HepG2 (cell line): Measurements from ENCODE around the gene RNASE7. TPM values are rescaled to one million over a fixed set of nuclear protein-coding genes. Genes with fewer than 3 reads are reported as not detected.

Experiments
- CBFB ChIP-seq: sonication (generic); formaldehyde crosslinking; IDR thresholded peaks from 2 replicates; pipeline ENCODE4 v1.4.0; 2020; ENCODE audit warnings: missing genetic modification reagents
- CEBPG ChIP-seq: IDR thresholded peaks from 2 replicates; pipeline ENCODE4 v1.6.1; 2016
- ERF ChIP-seq: IDR thresholded peaks from 2 replicates; pipeline ENCODE4 v1.6.1; 2018; ENCODE audit warnings: missing biosample characterization, missing genetic modification reagents
- ETV5 ChIP-seq: IDR thresholded peaks from 2 replicates; pipeline ENCODE4 v1.6.1; 2018; ENCODE audit warnings: missing biosample characterization, missing genetic modification reagents, inconsistent platforms, borderline replicate concordance
- FOXJ3 ChIP-seq: sonication (generic); formaldehyde crosslinking; IDR thresholded peaks from 2 replicates; pipeline ENCODE4 v1.4.0; 2020; ENCODE audit warnings: missing genetic modification reagents, mild to moderate bottlenecking, borderline replicate concordance
- HMGA1 ChIP-seq: sonication (generic); formaldehyde crosslinking; conservative IDR thresholded peaks from 2 replicates; pipeline ENCODE4 v1.4.0; 2020; ENCODE audit warnings: missing genetic modification reagents
- HNRNPL ChIP-seq: fragments of 200-400 bp; formaldehyde crosslinking; IDR thresholded peaks from 2 replicates; pipeline ENCODE4 v1.6.1; 2017; ENCODE audit warnings: mild to moderate bottlenecking, low read depth, low read length
- HOXD1 ChIP-seq: sonication (generic); formaldehyde crosslinking; IDR thresholded peaks from 2 replicates; pipeline ENCODE4 v1.5.0; 2020; ENCODE audit warnings: missing genetic modification reagents
- NR2C2 ChIP-seq: sonication (generic); formaldehyde crosslinking; IDR thresholded peaks from 2 replicates; pipeline ENCODE4 v1.4.0; 2020; ENCODE audit warnings: missing genetic modification reagents, mild to moderate bottlenecking, moderate library complexity, borderline replicate concordance
- PAF1 ChIP-seq: IDR thresholded peaks from 2 replicates; pipeline ENCODE4 v1.6.1; 2016; ENCODE audit warnings: missing genetic modification reagents, missing compliant biosample characterization
- RBM39 ChIP-seq: fragments of 200-400 bp; formaldehyde crosslinking; IDR thresholded peaks from one replicate; pipeline ENCODE4 v1.6.1; 2018; ENCODE audit warnings: antibody characterized with exemption, mild to moderate bottlenecking, low read depth, low read length; ENCODE audit not compliant: poor library complexity, severe bottlenecking
- ZMYM4 ChIP-seq: sonication (generic); formaldehyde crosslinking; IDR thresholded peaks from 2 replicates; pipeline ENCODE4 v1.8.1; 2023; ENCODE audit warnings: mild to moderate bottlenecking, missing genetic modification reagents
- ZNF44 ChIP-seq: sonication (generic); formaldehyde crosslinking; IDR thresholded peaks from 2 replicates; pipeline ENCODE4 v1.5.1; 2020; ENCODE audit warnings: mild to moderate bottlenecking, missing genetic modification reagents
- ZNF496 ChIP-seq: sonication (generic); formaldehyde crosslinking; IDR thresholded peaks from 2 replicates; pipeline ENCODE4 v1.8.1; 2023; ENCODE audit warnings: mild to moderate bottlenecking, moderate library complexity, missing genetic modification reagents; ENCODE audit not compliant: insufficient replicate concordance
- ZNF543 ChIP-seq: sonication (generic); formaldehyde crosslinking; IDR thresholded peaks from 2 replicates; pipeline ENCODE4 v1.4.0; 2020; ENCODE audit warnings: mild to moderate bottlenecking, missing genetic modification reagents
- polyA plus RNA-seq, 8 experiments: library from polyadenylated mRNA; depleted of rRNA in 3 of 8; stranded (reverse) in 7 of 8; unstranded in 1 of 8; fragments of >200 nt; fragmentation: Illumina TruSeq in 4 of 8; extraction: Trizol in 4 of 8; gene quantifications; 2 replicates each; pipeline versions ENCODE4 v1.2.1 to v1.2.3, GENCODE V29; 2011 to 2016; ENCODE audit warnings: low read depth in 4 of 8, missing spikeins in 1 of 8, mixed read lengths in 1 of 8; ENCODE audit not compliant: insufficient read depth in 1 of 8
- total RNA-seq, 5 experiments: library from RNA; depleted of rRNA; stranded (reverse); fragments of >200 nt; fragmentation: Illumina TruSeq; extraction: Trizol; gene quantifications; 2 replicates each; pipeline ENCODE4 v1.2.3, GENCODE V29; 2016; ENCODE audit warnings: low read depth in 1 of 5
- TF ChIP-seq, protein P1 (sequence below): sonication (generic); formaldehyde crosslinking; IDR thresholded peaks from 2 replicates; pipeline ENCODE4 v1.8.0; 2022; ENCODE audit warnings: mild to moderate bottlenecking, missing genetic modification reagents, moderate library complexity
- TF ChIP-seq, protein P2 (sequence below): sonication (generic); formaldehyde crosslinking; IDR thresholded peaks from 2 replicates; pipeline ENCODE4 v1.4.0; 2020; ENCODE audit warnings: missing genetic modification reagents, borderline replicate concordance
- TF ChIP-seq, protein P3 (sequence below): sonication (generic); formaldehyde crosslinking; IDR thresholded peaks from 2 replicates; pipeline ENCODE4 v1.5.0; 2020; ENCODE audit warnings: missing genetic modification reagents
- TF ChIP-seq, protein P4 (sequence below): sonication (generic); formaldehyde crosslinking; IDR thresholded peaks from 2 replicates; pipeline ENCODE4 v1.8.0; 2022; ENCODE audit warnings: missing genetic modification reagents, mild to moderate bottlenecking, borderline replicate concordance
- TF ChIP-seq, protein P5 (sequence below): fragments of 450-650 bp; IDR thresholded peaks from 2 replicates; pipeline ENCODE4 v1.6.1; 2017; ENCODE audit warnings: mild to moderate bottlenecking

Gene RNASE7
- total and polyA plus RNA-seq, 2 of the 13 experiments (the other 11 are each of a cell fraction or from before 2014, with no cell fraction given): 0.04 TPM; not detected in 1

DNA sequence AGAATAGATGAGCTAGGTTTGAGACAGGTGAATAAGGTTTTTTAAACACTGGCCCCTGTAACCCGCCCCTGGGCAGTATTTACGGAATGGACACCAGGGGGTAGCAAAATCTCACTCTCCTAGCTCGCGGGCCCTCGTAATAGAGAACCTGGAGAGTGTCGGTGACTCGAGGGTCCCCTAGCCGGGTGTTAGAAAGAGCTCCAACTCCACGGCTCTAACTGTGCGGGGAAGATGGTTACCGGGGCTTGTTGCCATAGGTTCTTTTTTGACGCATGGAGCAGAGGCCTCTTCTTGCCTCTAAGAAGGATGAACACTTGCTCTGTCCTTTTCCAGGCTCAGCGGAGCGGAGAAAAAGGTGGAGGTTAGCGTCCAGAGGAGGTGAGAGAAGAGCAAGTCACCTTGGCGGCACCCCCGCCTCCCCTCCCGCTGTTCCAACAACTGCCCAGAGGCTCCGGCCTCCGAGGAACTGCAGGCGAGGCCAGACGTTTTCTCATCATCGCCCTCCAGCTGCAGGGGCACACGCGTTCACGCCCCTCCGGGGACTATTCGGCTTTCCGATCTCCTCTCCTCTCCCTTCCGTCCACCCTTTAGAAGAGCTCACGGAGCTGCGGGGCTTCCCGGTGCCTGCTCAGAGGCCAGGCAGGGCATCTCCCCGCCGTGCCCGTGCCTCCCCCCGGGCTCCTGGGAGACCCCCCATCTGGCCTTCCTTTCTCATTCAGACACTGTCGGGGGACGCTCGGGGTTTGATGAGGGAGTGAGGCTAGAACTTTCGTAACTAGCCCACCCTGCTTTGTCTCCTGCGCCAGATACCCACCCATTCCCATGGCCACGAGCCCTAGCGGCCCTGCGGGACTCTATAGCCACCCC is 26.6 kb downstream of the RNASE7 start (continued):
- TF ChIP-seq NR2C2 (CRISPR knock-in tag): no peak
- TF ChIP-seq HOXD1 (CRISPR knock-in tag): no peak
- TF ChIP-seq, protein P1, sequence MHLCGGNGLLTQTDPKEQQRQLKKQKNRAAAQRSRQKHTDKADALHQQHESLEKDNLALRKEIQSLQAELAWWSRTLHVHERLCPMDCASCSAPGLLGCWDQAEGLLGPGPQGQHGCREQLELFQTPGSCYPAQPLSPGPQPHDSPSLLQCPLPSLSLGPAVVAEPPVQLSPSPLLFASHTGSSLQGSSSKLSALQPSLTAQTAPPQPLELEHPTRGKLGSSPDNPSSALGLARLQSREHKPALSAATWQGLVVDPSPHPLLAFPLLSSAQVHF (CRISPR knock-in tag): no peak
- no peak for TF ChIP-seq ZMYM4
- no peak for TF ChIP-seq PAF1 (CRISPR knock-in tag)
- TF ChIP-seq, protein P2, sequence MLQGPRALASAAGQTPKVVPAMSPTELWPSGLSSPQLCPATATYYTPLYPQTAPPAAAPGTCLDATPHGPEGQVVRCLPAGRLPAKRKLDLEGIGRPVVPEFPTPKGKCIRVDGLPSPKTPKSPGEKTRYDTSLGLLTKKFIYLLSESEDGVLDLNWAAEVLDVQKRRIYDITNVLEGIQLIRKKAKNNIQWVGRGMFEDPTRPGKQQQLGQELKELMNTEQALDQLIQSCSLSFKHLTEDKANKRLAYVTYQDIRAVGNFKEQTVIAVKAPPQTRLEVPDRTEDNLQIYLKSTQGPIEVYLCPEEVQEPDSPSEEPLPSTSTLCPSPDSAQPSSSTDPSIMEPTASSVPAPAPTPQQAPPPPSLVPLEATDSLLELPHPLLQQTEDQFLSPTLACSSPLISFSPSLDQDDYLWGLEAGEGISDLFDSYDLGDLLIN (CRISPR knock-in tag): 0 out of 2 replicates have a peak, but pooled peaks have one; percentile 33
- TF ChIP-seq ZNF496 (CRISPR knock-in tag): no peak
- TF ChIP-seq, protein P3, sequence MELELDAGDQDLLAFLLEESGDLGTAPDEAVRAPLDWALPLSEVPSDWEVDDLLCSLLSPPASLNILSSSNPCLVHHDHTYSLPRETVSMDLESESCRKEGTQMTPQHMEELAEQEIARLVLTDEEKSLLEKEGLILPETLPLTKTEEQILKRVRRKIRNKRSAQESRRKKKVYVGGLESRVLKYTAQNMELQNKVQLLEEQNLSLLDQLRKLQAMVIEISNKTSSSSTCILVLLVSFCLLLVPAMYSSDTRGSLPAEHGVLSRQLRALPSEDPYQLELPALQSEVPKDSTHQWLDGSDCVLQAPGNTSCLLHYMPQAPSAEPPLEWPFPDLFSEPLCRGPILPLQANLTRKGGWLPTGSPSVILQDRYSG (CRISPR knock-in tag): no peak
- TF ChIP-seq, protein P4, sequence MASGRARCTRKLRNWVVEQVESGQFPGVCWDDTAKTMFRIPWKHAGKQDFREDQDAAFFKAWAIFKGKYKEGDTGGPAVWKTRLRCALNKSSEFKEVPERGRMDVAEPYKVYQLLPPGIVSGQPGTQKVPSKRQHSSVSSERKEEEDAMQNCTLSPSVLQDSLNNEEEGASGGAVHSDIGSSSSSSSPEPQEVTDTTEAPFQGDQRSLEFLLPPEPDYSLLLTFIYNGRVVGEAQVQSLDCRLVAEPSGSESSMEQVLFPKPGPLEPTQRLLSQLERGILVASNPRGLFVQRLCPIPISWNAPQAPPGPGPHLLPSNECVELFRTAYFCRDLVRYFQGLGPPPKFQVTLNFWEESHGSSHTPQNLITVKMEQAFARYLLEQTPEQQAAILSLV (CRISPR knock-in tag): no peak
- 0 out of 2 replicates have a peak, but pooled peaks have one; percentile 23 for TF ChIP-seq ETV5
- no peak; the same call in 1 of the 2 replicates for TF ChIP-seq ZNF543 (CRISPR knock-in tag)
- no peak; the same call in 1 of the 2 replicates for TF ChIP-seq ERF (CRISPR knock-in tag)
- no peak for TF ChIP-seq HMGA1 (CRISPR knock-in tag)
- TF ChIP-seq CBFB (CRISPR knock-in tag): no peak
- TF ChIP-seq, protein P5, sequence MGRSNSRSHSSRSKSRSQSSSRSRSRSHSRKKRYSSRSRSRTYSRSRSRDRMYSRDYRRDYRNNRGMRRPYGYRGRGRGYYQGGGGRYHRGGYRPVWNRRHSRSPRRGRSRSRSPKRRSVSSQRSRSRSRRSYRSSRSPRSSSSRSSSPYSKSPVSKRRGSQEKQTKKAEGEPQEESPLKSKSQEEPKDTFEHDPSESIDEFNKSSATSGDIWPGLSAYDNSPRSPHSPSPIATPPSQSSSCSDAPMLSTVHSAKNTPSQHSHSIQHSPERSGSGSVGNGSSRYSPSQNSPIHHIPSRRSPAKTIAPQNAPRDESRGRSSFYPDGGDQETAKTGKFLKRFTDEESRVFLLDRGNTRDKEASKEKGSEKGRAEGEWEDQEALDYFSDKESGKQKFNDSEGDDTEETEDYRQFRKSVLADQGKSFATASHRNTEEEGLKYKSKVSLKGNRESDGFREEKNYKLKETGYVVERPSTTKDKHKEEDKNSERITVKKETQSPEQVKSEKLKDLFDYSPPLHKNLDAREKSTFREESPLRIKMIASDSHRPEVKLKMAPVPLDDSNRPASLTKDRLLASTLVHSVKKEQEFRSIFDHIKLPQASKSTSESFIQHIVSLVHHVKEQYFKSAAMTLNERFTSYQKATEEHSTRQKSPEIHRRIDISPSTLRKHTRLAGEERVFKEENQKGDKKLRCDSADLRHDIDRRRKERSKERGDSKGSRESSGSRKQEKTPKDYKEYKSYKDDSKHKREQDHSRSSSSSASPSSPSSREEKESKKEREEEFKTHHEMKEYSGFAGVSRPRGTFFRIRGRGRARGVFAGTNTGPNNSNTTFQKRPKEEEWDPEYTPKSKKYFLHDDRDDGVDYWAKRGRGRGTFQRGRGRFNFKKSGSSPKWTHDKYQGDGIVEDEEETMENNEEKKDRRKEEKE: no peak
- no peak for TF ChIP-seq RBM39
- TF ChIP-seq CEBPG (CRISPR knock-in tag): no peak
- TF ChIP-seq HNRNPL: 0 out of 2 replicates have a peak, but pooled peaks have one; percentile 13
- peak; percentile 89; the same call in 1 of the 2 replicates for TF ChIP-seq ZNF44 (CRISPR knock-in tag)
- TF ChIP-seq FOXJ3 (CRISPR knock-in tag): no peak
